WERI-Rb-1 (cell line): ENCODE measurements around the gene TAF3.
A peak's percentile ranks its signal among the peaks of the same experiment; 100 is the strongest.

ENCODE experiments used
- DNase-seq: peaks from one replicate; pipeline ENCODE4 v3.0.0-alpha.2; 2020
- H3K27ac ChIP-seq: fragments of 250-450 bp; sonication (Bioruptor Pico); 2 replicates; pipeline ENCODE4 v1.5.1; 2020; ENCODE audit warnings: mild to moderate bottlenecking, moderate library complexity
- H3K27me3 ChIP-seq: fragments of 250-450 bp; sonication (Bioruptor Pico); 2 replicates; pipeline ENCODE4 v1.5.1; 2021; ENCODE audit warnings: mild to moderate bottlenecking, low read depth, moderate library complexity; ENCODE audit not compliant: insufficient read depth, severe bottlenecking
- H3K36me3 ChIP-seq: fragments of 250-450 bp; sonication (Bioruptor Pico); 2 replicates; pipeline ENCODE4 v1.5.1; 2020; ENCODE audit warnings: mild to moderate bottlenecking, moderate library complexity
- H3K4me3 ChIP-seq: 2 replicates; pipeline ENCODE4 v1.5.1; 2011; ENCODE audit warnings: low read depth, mild to moderate bottlenecking, control low read depth, low read length
- H3K9me3 ChIP-seq: fragments of 250-450 bp; sonication (Bioruptor Pico); 2 replicates; pipeline ENCODE4 v1.5.1; 2021; ENCODE audit warnings: mild to moderate bottlenecking, moderate library complexity; ENCODE audit not compliant: severe bottlenecking
- CTCF ChIP-seq: IDR thresholded peaks from 2 replicates; pipeline ENCODE4 v1.5.1; 2011; ENCODE audit warnings: low read depth, mild to moderate bottlenecking, control low read depth, inconsistent platforms, low read length

TAF3 gene

GRCh38 chr10:7787150-7787856 lies 31.0 kb upstream of the TAF3 start:
- Histone ChIP-seq H3K9me3 (no peaks in the 10 kb centered on the region), H3K27ac (peak overlapping the region; percentile 84), H3K27me3 (no peaks in the 10 kb centered on the region), H3K4me3 (peak overlapping the region; percentile 83), H3K36me3 (peaks cover 4% of the 10 kb centered on the region; the same call in 1 of the 2 replicates)
- TF ChIP-seq CTCF = no peak
- peak; percentile 6 for DNase-seq

GRCh38 chr10:7787857-7788638 lies 30.3 kb upstream of the TAF3 start, which contains the start of the genes ATP5F1C and KIN:
TSS of gene ATP5F1C (plus strand) at chr10:7788177. CDS start at chr10:7788208, 31 bp downstream.
TSS of gene KIN (minus strand) at chr10:7787993. CDS start at chr10:7787933, 60 bp downstream.
- Histone ChIP-seq H3K4me3 (peak within 1 kb of the TSS; percentile 83), H3K27ac (peak within 1 kb of the TSS; percentile 84), H3K27me3 (no peaks in the 10 kb centered on the region), H3K36me3 (peaks cover 4% of the 10 kb centered on the region; the same call in 1 of the 2 replicates), H3K9me3 (no peaks in the 10 kb centered on the region)
- DNase-seq = peak; percentile 91
- no peak for TF ChIP-seq CTCF

DNA sequence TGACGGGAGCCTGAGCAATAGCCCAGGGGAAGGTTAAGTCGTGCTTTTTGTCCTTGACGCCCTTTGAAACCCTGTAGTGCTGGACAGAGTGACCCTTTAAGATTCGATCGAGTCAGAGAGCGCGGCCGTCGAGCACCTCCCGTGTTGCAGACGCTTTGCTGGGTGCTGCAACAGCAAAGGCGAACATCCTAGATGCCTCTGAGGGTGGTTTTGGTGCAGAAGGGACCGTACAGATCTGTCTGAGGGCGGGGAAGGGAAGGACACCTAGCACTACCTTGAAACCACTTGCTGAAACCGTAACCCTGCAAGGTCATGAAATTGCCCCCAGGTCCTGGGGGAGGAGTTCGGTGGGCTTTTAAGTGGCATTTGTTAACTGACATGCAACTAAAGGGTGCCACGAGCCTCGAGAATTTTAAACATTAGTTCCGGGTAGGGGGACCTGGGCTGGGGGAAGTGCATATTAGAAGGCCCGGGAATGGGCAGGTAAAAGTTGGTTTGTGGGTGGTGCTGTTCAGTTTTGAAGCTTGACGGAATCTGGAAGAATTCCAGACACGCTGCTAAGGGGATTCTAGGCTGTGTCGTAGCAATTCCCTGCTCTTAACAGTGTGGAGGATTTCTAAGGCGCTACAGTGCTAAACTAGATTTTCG lies 29.5 kb upstream of the TAF3 start:
- TF ChIP-seq CTCF = no peak
- peak overlapping the region; percentile 83 for H3K4me3 ChIP-seq
- peaks cover 4% of the 10 kb centered on the region; the same call in 1 of the 2 replicates for H3K36me3 ChIP-seq
- H3K27ac ChIP-seq = peak overlapping the region; percentile 84
- H3K9me3 ChIP-seq = no peaks in the 10 kb centered on the region
- no peaks in the 10 kb centered on the region for H3K27me3 ChIP-seq
- no peak for DNase-seq

- TF ChIP-seq CTCF = no peak
- H3K9me3 ChIP-seq = no peaks in the 10 kb centered on the region
- H3K27ac ChIP-seq = no peak overlapping the region
- no peaks in the 10 kb centered on the region for H3K27me3 ChIP-seq
- no peak overlapping the region for H3K4me3 ChIP-seq
- H3K36me3 ChIP-seq = peaks cover 4% of the 10 kb centered on the region; the same call in 1 of the 2 replicates
- DNase-seq = no peak
These were observed 28.9 kb upstream of the TAF3 start for GRCh38 chr10:7789390-7789789.

- no peak for TF ChIP-seq CTCF
These were observed 25.8 kb upstream of the TAF3 start for GRCh38 chr10:7792541-7792940.

More at GRCh38 chr10:7792541-7792940, 25.8 kb upstream of the TAF3 start:
- Histone ChIP-seq H3K4me3 (no peak overlapping the region), H3K27me3 (no peaks in the 10 kb centered on the region), H3K27ac (no peak overlapping the region), H3K36me3 (peaks cover 12% of the 10 kb centered on the region; the same call in 1 of the 2 replicates), H3K9me3 (no peaks in the 10 kb centered on the region)
- no peak for DNase-seq
